B cell (primary cell): ENCODE measurements around the gene PLEKHH1. TPM values are rescaled to one million over a fixed set of nuclear protein-coding genes. Genes with fewer than 3 reads are reported as not detected.

Source experiments
- ATAC-seq: fragments of 200-7000 bp; cut with Tn5 transposase; one replicate; pipeline ENCODE4 v1.10.0; 2021; ENCODE audit warnings: low read depth, mild to moderate bottlenecking, moderate number of reproducible peaks, moderate library complexity
- CTCF ChIA-PET: fragments of 350-600 bp; sonication (Branson Sonifier 250); formaldehyde crosslinking; loops from one replicate; lab custom pipeline; 2021; ENCODE audit warnings: antibody characterized with exemption, inconsistent platforms; lab: Charles Lee
- POLR2A ChIA-PET: fragments of 350-600 bp; sonication (Branson Sonifier 250); formaldehyde crosslinking; loops from one replicate; lab custom pipeline; 2021; ENCODE audit warnings: antibody characterized with exemption; lab: Charles Lee
- DNase-seq: peaks from one replicate; pipeline ENCODE4 v3.0.0; 2013
- H2AFZ ChIP-seq: 2 replicates; pipeline ENCODE4 v1.6.1; 2012; ENCODE audit warnings: mild to moderate bottlenecking, low read depth, low read length; ENCODE audit not compliant: insufficient read depth, poor library complexity, severe bottlenecking
- H3K27ac ChIP-seq, 2 donors: 1 replicate in 1 of 2; 2 replicates in 1 of 2; pipeline ENCODE4 v1.5.1; 2012 to 2013; ENCODE audit warnings: low read length in 2 of 2, mild to moderate bottlenecking in 2 of 2, moderate library complexity in 1 of 2
- H3K27me3 ChIP-seq, 4 experiments: fragments of 200-600 bp in 1 of 4; sonication (generic) in 1 of 4; replicated peaks in 1 of 4; 1 replicate in 2 of 4; 2 replicates in 2 of 4; pipeline versions ENCODE4 v1.6.1 to v1.7.0; 2013 to 2016; ENCODE audit warnings: low read length in 3 of 4, mild to moderate bottlenecking in 2 of 4, mixed read lengths in 1 of 4, moderate library complexity in 1 of 4; ENCODE audit not compliant: insufficient read depth in 4 of 4, control insufficient read depth in 3 of 4; ENCODE audit errors: control extremely low read depth in 1 of 4
- H3K36me3 ChIP-seq, 2 experiments: replicated peaks in 1 of 2; 1 replicate in 1 of 2; 2 replicates in 1 of 2; pipeline versions ENCODE4 v1.6.1 to v1.7.1; 2013; ENCODE audit warnings: low read length in 1 of 2; ENCODE audit not compliant: insufficient read depth in 2 of 2, control insufficient read depth in 1 of 2; ENCODE audit errors: control extremely low read depth in 1 of 2, extremely low read depth in 1 of 2
- H3K4me1 ChIP-seq, 2 donors: fragments of 200-600 bp in 1 of 2; sonication (generic) in 1 of 2; 1 replicate in 1 of 2; 2 replicates in 1 of 2; pipeline versions ENCODE4 v1.5.1 to v1.6.1; 2013 to 2017; ENCODE audit warnings: low read length in 2 of 2; ENCODE audit not compliant: control insufficient read depth in 2 of 2, insufficient read depth in 2 of 2
- H3K4me2 ChIP-seq: replicated peaks from 2 replicates; pipeline ENCODE3; 2012; ENCODE audit warnings: mild to moderate bottlenecking, low read depth, low read length; ENCODE audit not compliant: poor library complexity, severe bottlenecking
- H3K4me3 ChIP-seq, 5 experiments: fragments of 200-600 bp in 1 of 5; sonication (generic) in 1 of 5; 1 replicate in 3 of 5; 2 replicates in 2 of 5; pipeline versions ENCODE4 v1.5.1 to v1.7.0; 2011 to 2016; ENCODE audit warnings: low read length in 4 of 5, mild to moderate bottlenecking in 4 of 5, low read depth in 2 of 5, control low read depth in 1 of 5, moderate library complexity in 1 of 5; ENCODE audit not compliant: insufficient read depth in 1 of 5; ENCODE audit errors: control extremely low read depth in 1 of 5, extremely low read depth in 1 of 5
- H3K79me2 ChIP-seq: fragments of 200-600 bp; sonication (generic); one replicate; pipeline ENCODE4 v1.6.0; 2016; ENCODE audit warnings: low read length; ENCODE audit not compliant: control insufficient read depth, insufficient read depth
- H3K9ac ChIP-seq: fragments of 200-600 bp; sonication (generic); 2 replicates; pipeline ENCODE4 v1.6.1; 2017; ENCODE audit warnings: mild to moderate bottlenecking, low read length, moderate library complexity
- H3K9me3 ChIP-seq, 3 donors: one replicate each; pipeline versions ENCODE4 v1.6.1 to v1.7.1; 2013; ENCODE audit warnings: low read length in 2 of 3; ENCODE audit not compliant: control insufficient read depth in 2 of 3, insufficient read depth in 1 of 3; ENCODE audit errors: control extremely low read depth in 1 of 3
- H4K20me1 ChIP-seq: 2 replicates; pipeline ENCODE4 v1.6.0; 2012; ENCODE audit warnings: mild to moderate bottlenecking, low read length; ENCODE audit not compliant: insufficient read depth, control insufficient read depth, poor library complexity, severe bottlenecking
- H3K27ac Mint-ChIP-seq: one replicate; pipeline ENCODE4 v1.8.0; 2021; ENCODE audit warnings: mixed read lengths
- H3K27me3 Mint-ChIP-seq: one replicate; pipeline ENCODE4 v1.8.0; 2021; ENCODE audit warnings: mixed read lengths
- H3K4me1 Mint-ChIP-seq: one replicate; pipeline ENCODE4 v1.8.0; 2021; ENCODE audit warnings: mixed read lengths
- H3K4me3 Mint-ChIP-seq: one replicate; pipeline ENCODE4 v1.8.0; 2021; ENCODE audit warnings: mixed read lengths
- H3K9me3 Mint-ChIP-seq: one replicate; pipeline ENCODE4 v1.8.0; 2022; ENCODE audit warnings: mixed read lengths; ENCODE audit not compliant: insufficient read depth
- EZH2 ChIP-seq: IDR thresholded peaks from 2 replicates; pipeline ENCODE4 v1.6.1; 2012; ENCODE audit warnings: borderline replicate concordance, low read depth, mild to moderate bottlenecking, moderate library complexity, low read length; ENCODE audit not compliant: insufficient read depth, poor library complexity, severe bottlenecking
- WGBS: methylation state at CpG from one replicate; pipeline ENCODE4 v1.1.5; 2013; ENCODE audit warnings: missing lambda C conversion rate; ENCODE audit not compliant: insufficient coverage; 5-methylcytosine and 5-hydroxymethylcytosine counted together
- intact Hi-C: fragments of 100-400 bp; cut with micrococcal nuclease; formaldehyde crosslinking; loops from one replicate; pipeline ENCODE4 v1.10.0; 2022
- polyA plus RNA-seq: library from polyadenylated mRNA; depleted of rRNA; stranded (reverse); fragments of >200 nt; gene quantifications from 2 replicates; pipeline ENCODE4 v1.2.3, GENCODE V29; 2012
- total RNA-seq, 2 donors: library from RNA; stranded (reverse); fragments of 120-200 nt in 1 of 2; gene quantifications; 1 replicate in 1 of 2; 2 replicates in 1 of 2; pipeline versions ENCODE4 v1.2.3 to v1.2.4, GENCODE V29; 2013 to 2022
- TF ChIP-seq, protein P1 (sequence below): fragments of 200-600 bp; IDR thresholded peaks from one replicate; pipeline ENCODE4 v1.8.0; 2022; ENCODE audit warnings: antibody characterized with exemption, mild to moderate bottlenecking

Gene PLEKHH1
- total and polyA plus RNA-seq, 2 donors (not counting 1 experiment from before 2014, with no cell fraction given): 0.17 to 0.37 TPM

DNA sequence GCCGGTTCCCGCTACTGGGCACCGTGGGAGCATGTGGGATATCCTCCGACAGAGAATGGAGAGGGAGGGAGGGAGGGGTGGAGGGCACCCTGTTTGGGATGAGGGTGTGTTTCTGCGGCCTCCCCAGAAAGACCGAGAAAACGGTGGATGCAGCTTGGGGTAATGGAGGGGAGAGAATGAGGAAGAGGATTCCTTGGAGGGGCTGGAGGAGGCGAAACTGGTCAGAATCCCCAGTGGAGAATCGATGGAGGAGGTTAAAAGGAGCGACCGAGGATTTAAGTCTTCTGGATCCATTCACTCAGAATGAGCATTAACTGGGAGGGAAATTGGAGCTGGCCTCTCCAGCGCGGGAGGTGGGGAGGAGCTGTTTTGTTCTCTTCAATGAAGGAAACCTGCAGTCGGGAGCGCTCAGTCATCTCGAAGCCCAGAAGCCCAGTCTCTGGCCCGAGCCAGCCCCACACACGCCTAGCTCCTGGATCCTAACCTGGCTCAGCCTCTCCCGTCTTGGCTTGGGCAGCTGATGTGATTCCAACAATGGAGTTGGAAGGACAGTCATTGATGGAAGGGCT is 87.2 kb downstream of the PLEKHH1 start:
- intact Hi-C loops: no loop called here
- Mint-ChIP-seq H3K27me3 (no peaks in the 10 kb centered on the region), H3K27ac (no peak overlapping the region), H3K4me1 (peaks cover 23% of the 10 kb centered on the region), H3K9me3 (no peaks in the 10 kb centered on the region), H3K4me3 (peak overlapping the region; percentile 92)
- ATAC-seq (no peak), DNase-seq (peak; percentile 34)
- peak overlapping the region; percentile 71 for H3K9ac ChIP-seq
- H3K27me3 ChIP-seq: peaks cover 0 to 4% (median 0%) of the 10 kb centered on the region in 4 experiments
- no peaks in the 10 kb centered on the region for H3K36me3 ChIP-seq
- H4K20me1 ChIP-seq: no peaks in the 10 kb centered on the region
- H3K4me2 ChIP-seq: peak overlapping the region; percentile 97
- CTCF ChIA-PET: interaction anchor here (0.6 to 2.0 kb wide), 10 partner anchors 8 to 84 kb away, joined by 3 to 7 read pairs (median 4); partner anchors contain the start of gene PIGH
- peak overlapping the region in 1 of 2 donors; percentile 78 for H3K27ac ChIP-seq
- no peak for TF ChIP-seq EZH2
- TF ChIP-seq, protein P1, sequence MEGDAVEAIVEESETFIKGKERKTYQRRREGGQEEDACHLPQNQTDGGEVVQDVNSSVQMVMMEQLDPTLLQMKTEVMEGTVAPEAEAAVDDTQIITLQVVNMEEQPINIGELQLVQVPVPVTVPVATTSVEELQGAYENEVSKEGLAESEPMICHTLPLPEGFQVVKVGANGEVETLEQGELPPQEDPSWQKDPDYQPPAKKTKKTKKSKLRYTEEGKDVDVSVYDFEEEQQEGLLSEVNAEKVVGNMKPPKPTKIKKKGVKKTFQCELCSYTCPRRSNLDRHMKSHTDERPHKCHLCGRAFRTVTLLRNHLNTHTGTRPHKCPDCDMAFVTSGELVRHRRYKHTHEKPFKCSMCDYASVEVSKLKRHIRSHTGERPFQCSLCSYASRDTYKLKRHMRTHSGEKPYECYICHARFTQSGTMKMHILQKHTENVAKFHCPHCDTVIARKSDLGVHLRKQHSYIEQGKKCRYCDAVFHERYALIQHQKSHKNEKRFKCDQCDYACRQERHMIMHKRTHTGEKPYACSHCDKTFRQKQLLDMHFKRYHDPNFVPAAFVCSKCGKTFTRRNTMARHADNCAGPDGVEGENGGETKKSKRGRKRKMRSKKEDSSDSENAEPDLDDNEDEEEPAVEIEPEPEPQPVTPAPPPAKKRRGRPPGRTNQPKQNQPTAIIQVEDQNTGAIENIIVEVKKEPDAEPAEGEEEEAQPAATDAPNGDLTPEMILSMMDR: no peak
- no peaks in the 10 kb centered on the region for H3K79me2 ChIP-seq
- H3K4me3 ChIP-seq: peak overlapping the region; percentile 2 to 94 (median 81)
- POLR2A ChIA-PET: interaction anchor here (0.6 to 3.0 kb wide), 4 partner anchors 20 to 1172 kb away, joined by 3 to 11 read pairs (median 4); partner anchors contain the start of genes PIGH and VTI1B
- H3K4me1 ChIP-seq: peaks cover 12 to 18% of the 10 kb centered on the region in 2 donors
- H2AFZ ChIP-seq: peak overlapping the region; percentile 95
- no peaks in the 10 kb centered on the region for H3K9me3 ChIP-seq
- WGBS: 13% methylated on average over 19 of the region's 19 CpGs

DNA sequence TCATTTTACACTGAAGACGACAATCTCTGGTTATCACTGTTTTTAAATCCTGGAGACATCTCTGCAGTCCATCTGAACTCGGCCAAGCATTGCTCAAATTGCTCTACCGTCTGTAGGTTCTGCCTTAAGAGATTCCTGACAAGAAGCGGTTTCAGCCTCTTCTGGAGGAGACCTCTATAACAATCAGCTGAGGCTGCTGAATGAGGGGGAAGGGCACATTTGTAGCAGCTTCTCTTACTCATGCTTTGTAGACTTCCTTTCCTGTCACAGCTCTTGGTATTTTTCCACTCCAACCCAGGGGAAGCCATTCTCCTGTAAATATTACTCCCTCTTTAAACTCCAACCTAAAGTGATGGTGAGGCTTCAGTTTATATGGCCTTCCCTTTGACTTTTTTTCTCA is 89.6 kb downstream of the PLEKHH1 start:
- Histone ChIP-seq H3K27me3 (peaks cover 0 to 4% (median 0%) of the 10 kb centered on the region in 4 experiments), H3K27ac (no peak overlapping the region), H3K4me1 (peaks cover 12 to 18% of the 10 kb centered on the region in 2 donors), H3K36me3 (no peaks in the 10 kb centered on the region), H3K4me2 (no peak overlapping the region), H3K79me2 (no peaks in the 10 kb centered on the region), H3K9me3 (no peaks in the 10 kb centered on the region), H4K20me1 (no peaks in the 10 kb centered on the region), H2AFZ (no peak overlapping the region), H3K4me3 (no peak overlapping the region), H3K9ac (no peak overlapping the region)
- H3K9me3 Mint-ChIP-seq: no peaks in the 10 kb centered on the region
- no peak for DNase-seq
- CTCF ChIA-PET: no interaction called here
- no peak overlapping the region for H3K27ac Mint-ChIP-seq
- intact Hi-C loops: no loop called here
- no peaks in the 10 kb centered on the region for H3K27me3 Mint-ChIP-seq
- WGBS: 56% methylated on average over 3 of the region's 4 CpGs
- POLR2A ChIA-PET: no interaction called here
- peaks cover 23% of the 10 kb centered on the region for H3K4me1 Mint-ChIP-seq
- no peak overlapping the region for H3K4me3 Mint-ChIP-seq
- no peak for TF ChIP-seq EZH2
- TF ChIP-seq, protein P1: no peak
- ATAC-seq: no peak
